GM13976 (cell line): ENCODE measurements around the gene KLHL29.

Source experiments
- DNase-seq: peaks from one replicate; pipeline ENCODE4 v3.0.0; 2012; ENCODE audit warnings: low spot score
- CTCF ChIP-seq: IDR thresholded peaks from 2 replicates; pipeline ENCODE4 v1.5.1; 2012; ENCODE audit warnings: borderline replicate concordance, mild to moderate bottlenecking; ENCODE audit not compliant: insufficient read depth; ENCODE audit errors: extremely low read depth, missing control alignments, control extremely low read depth
- in situ Hi-C: fragments of 300-500 bp; cut with MboI; formaldehyde crosslinking; loops from one replicate; pipeline ENCODE4 v1.12.0; 2022; ENCODE audit warnings: low sequenced_read_pairs, mixed read lengths, inconsistent platforms; ENCODE audit not compliant: unreplicated experiment

KLHL29 gene

DNA sequence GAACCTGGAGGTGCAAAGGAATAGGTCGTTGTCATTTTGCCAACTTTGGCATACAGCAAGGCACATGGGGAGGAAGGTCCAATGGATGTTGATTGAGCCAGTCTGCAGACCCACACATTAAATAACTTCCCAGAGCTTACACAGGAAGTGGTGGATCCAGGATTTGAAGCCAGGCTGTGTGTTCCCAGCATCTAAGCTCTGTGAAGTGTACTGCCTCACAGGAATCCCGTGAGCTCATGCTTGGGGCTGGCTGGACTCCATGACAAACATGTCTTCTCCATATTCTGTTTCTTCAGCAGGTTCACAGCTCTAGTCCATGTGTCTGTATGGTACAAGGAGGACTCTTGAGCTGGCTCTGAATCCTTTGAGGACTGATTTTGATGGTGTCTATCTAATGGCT lies 63.9 kb downstream of the KLHL29 start:
- in situ Hi-C loops, result no loop called here
- TF ChIP-seq CTCF, result no peak
- DNase-seq, result no peak

GRCh38 chr2:23449413-23449812 lies 64.4 kb downstream of the KLHL29 start:
- DNase-seq, result peak; percentile 57
- in situ Hi-C loops, result no loop called here
- TF ChIP-seq CTCF, result no peak

DNA sequence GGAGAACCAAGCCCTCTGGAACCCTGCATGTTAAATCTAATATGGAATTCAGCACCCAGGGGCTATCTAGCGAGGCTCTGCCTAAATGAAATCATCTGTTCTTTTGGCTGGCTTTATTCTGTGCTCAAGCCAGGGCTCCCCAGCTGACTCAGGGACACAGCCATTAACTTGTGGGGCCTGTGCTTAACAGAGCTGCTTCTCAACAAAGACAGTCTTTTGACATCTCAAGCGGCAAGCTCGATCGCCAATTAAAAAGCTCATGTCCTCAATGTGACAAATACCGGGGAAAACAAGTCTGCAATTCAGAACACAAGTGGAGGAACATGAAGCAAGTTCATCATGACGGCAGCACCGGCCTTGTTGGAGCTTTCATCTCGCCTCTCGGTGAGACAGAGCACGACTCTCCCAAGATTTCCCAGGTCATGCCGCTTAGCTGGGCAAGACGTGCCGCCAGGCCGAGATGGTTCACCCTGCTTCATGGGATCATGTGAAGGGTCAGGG lies 64.9 kb downstream of the KLHL29 start:
- in situ Hi-C loops, result no loop called here
- no peak for TF ChIP-seq CTCF
- DNase-seq, result no peak

GRCh38 chr2:23452372-23452771 lies 67.4 kb downstream of the KLHL29 start:
- TF ChIP-seq CTCF, result no peak
- in situ Hi-C loops, result no loop called here
- DNase-seq, result no peak

- peak; percentile 50 for DNase-seq
- no peak for TF ChIP-seq CTCF
- in situ Hi-C loops, result no loop called here
Observed at GRCh38 chr2:23452853-23453420, 68.0 kb downstream of the KLHL29 start.

GRCh38 chr2:23453432-23453831 lies 68.5 kb downstream of the KLHL29 start:
- in situ Hi-C loops, result no loop called here
- no peak for TF ChIP-seq CTCF

More at GRCh38 chr2:23453432-23453831, 68.5 kb downstream of the KLHL29 start:
- DNase-seq, result no peak
